ENCODE data around the gene FLRT2.

FLRT2 gene

DNA sequence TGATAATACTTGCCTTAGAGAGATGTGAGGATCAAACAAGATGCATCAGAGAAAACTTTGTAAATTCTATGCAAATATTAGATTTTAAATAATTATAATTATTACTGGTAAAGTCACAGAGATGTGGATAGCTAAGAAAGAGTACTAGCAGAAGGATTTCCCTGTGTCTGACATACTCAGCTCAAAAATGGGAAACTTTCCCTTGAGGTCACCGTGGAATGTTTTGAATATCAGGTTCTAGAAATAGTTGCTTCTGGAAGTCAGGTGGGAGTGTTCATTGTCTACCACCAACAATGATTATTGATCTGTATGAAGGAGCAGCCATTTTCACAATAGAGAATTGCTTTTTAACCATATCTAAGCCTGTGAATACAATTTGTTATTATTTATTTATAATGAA is 71.7 kb downstream of the FLRT2 start:
- DNase-seq: no peak

DNA sequence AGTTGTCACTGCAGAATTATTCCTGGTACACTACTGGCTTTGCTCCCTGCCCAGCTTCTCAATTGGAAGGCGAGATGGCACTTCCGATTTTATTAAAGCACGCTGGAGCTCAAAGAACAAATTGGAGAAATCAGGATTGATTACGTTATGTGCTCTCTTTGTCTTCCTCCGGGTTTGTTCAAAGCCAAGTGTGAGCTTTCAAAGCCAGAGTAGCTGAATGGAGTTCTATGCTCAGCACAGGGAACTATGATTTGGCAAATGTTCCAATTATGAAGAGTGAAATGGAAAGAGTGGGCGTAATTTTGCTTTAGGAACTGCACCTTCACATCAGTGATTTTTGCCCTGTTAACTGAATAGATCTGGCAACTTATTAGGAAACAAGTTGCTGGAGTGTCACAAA is 72.4 kb downstream of the FLRT2 start:
- no peak for DNase-seq

GRCh38 chr14:85604021-85604420 is 74.1 kb downstream of the FLRT2 start:
- DNase-seq: no peak

DNA sequence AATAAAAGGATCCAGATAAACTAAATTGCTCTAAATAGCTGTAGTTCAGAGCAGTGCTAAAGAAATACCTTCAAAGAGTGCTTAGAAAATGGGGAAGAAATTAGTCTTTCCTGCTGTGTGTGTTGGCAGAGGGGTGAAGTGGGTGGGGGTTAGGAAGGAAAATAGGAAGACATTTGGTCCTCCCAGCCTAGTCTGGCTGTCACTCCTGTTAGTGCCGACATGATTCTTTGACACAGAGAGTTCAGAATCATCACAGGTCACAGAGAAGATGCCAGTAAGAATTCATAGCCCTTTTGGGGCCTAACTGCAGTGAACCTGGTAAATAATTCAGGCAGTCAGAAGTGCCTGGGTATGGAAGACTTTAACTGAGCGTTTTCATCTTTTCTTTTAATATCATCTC is 74.8 kb downstream of the FLRT2 start:
- DNase-seq: no peak

- no peak for DNase-seq
Measured at GRCh38 chr14:85607651-85608081, 77.7 kb downstream of the FLRT2 start.

- no peak for DNase-seq
Measured at GRCh38 chr14:85613496-85613895, 83.6 kb downstream of the FLRT2 start.

- no peak for DNase-seq
Measured at GRCh38 chr14:85616386-85616885, 86.5 kb downstream of the FLRT2 start.

DNA sequence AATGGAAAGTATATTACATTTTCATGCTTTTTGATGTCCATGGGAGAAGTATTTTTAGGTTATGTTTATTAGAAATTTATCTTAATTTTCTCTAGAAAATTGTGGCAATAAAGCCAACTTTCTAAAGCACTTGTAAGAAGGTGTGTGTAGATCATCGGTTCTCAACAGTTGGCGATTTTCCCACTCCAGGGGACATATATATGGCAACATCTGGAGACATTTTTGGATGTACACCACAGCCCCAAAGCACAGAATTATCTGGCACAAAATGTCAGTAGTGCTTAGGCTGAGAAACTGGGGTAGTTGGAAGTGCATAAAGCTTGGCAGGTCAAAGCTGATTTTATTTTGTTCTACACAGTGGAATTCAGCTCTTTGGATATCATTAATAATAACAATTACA is 86.9 kb downstream of the FLRT2 start:
- no peak for DNase-seq

- DNase-seq: no peak
Measured at GRCh38 chr14:85617791-85618190, 87.8 kb downstream of the FLRT2 start.

- DNase-seq: no peak
Measured at GRCh38 chr14:85618390-85618789, 88.4 kb downstream of the FLRT2 start.

DNA sequence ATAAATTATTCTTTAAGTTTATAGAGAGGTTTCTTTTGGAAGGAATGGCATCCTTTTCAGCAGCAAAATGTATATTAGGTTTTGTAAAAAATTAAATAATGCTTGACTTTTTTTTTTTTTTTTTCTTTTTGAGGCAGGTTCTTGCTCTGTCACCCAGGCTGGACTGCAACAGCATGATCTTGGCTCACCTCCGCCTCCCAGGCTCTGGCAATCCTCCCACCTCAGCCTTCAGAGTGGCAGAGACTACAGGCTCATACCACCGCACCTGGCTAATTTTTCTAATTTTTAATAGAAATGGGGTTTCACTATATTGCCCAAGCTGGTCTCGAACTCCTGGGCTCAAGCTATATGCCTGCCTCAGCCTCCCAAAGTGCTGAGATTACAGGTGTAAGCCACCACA is 89.0 kb downstream of the FLRT2 start:
- no peak for DNase-seq

DNA sequence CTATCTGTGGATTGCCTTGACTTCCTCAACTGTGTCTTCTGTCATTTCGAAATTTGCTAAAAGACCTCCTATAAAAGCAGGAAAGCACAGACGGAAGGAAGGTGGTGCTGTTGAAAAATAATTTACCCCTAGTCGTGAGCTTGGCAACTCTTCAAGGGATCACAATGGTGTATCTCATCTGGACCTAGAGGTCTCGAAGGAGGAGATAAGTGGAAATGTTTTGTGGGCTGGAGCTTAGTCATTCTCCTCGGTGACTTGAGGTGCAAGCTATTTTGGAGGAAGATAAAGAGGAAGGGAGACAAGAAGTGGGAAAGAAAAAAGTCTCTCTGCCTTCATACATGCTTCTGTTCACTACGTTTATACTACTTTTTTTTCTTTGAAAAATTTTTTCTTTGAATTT is 89.9 kb downstream of the FLRT2 start:
- no peak for DNase-seq

GRCh38 chr14:85620947-85621346 is 91.0 kb downstream of the FLRT2 start:
- DNase-seq: no peak

DNA sequence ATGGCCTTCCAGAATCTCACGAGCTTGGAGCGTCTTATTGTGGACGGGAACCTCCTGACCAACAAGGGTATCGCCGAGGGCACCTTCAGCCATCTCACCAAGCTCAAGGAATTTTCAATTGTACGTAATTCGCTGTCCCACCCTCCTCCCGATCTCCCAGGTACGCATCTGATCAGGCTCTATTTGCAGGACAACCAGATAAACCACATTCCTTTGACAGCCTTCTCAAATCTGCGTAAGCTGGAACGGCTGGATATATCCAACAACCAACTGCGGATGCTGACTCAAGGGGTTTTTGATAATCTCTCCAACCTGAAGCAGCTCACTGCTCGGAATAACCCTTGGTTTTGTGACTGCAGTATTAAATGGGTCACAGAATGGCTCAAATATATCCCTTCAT is 92.2 kb downstream of the FLRT2 start:
- DNase-seq: no peak

- DNase-seq: no peak
Measured at GRCh38 chr14:85622986-85623685, 93.2 kb downstream of the FLRT2 start.

GRCh38 chr14:85625925-85626585 is 96.1 kb downstream of the FLRT2 start:
- DNase-seq: no peak

DNA sequence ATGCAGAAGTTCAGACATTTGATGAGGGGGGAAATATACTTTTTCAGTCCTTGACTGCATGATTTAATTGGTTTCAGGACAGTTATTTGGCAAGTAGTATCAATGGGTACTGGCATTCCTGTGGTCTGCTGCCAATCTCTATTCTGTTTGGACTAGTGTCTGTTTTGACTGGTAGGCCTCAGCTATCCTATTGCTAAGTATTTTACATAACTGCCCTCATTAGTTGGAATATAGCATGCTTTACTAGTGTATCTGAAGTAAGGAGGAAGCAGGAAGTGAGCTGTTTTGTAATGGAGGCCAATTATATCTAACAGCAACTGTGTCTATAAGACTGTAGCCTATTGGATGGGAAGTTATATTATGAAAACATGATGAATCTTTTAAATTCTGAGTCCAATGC is 104.3 kb downstream of the FLRT2 start:
- DNase-seq: no peak

DNA sequence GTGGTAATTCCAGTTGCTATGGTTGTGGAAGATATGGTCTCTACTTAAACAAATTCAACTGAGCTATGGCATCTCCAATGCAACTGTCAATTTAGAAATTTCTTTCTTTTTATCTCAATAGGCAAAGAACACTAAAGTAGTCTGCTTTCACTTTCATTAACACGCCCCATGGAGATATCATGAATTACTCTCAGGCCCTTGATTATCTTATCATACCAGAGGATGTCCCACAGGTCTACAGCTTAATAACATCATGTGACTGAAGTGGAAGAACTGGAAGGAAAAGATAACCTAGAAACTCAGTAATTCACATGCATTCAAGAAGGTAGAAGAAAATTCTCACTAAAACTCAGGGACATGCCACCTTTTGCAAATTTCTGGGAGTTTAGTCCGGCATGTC is 114.3 kb downstream of the FLRT2 start:
- DNase-seq: no peak

DNA sequence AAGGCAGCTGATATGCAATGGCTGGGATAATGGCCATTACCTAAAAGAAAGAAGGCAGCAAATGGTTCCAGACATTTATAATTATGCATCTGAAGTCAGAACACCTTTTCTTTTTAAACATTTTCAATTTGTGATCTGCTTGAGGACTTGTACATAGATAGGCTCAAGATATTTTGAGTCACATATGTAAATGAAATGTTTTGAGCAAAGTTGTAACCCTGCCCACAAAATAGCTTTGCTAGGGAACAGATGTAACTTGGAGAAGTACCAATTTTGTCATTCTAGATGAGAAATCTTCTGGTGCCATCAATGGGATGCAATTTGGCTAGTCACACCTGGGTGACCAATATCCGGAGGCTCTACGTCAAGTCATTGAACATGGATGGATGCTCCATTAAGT is 123.1 kb downstream of the FLRT2 start:
- no peak for DNase-seq

DNA sequence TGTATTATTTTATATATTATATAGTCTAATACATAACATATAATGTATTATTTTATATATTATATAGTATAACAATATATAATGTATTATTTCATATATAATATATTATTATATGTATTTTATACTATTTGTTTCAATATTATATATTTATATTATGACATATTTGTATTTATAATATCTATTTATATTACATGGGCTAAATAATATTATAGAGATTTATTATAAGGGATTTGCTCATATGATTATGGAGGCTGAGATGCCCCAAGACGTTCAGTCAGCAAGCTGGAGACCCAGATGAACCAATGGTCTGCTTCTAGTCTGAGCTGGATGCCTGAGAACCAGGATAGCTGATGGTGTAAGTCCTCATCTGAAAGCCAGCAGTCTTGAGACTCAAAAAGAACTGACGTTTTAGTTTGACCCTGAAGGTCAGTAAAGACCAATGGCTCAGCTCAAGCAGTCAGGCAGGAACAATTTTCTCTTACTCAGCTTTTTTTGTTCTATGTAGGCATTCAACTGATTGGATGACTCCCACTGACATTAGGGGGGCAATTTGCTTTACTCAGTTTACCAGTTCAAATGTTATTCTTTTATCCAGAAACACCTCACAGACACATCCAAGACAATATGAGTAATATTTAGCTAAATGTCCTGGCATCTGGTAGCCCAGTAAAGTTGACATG is 130.4 kb downstream of the FLRT2 start:
- DNase-seq: no peak

- no peak for DNase-seq
Measured at GRCh38 chr14:85662096-85662495, 132.2 kb downstream of the FLRT2 start.

DNA sequence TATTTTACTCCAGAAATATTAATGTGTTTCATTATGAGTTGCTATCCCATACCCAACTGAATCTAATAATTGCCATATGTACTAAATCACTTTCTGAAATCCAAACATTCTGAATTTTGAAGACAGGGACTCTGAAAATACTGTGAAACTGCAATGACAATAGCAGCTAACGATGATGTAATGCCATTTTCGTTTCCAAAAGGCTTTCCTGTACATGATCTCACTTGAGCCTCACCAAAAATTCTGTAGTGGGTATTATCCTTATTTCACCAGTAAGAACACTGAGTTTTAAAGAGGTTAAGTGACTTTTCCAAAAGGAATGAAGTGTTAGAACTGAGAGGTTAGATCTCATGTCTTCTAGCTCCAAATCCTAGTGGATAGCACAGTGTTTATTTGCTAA is 133.3 kb downstream of the FLRT2 start:
- no peak for DNase-seq

DNA sequence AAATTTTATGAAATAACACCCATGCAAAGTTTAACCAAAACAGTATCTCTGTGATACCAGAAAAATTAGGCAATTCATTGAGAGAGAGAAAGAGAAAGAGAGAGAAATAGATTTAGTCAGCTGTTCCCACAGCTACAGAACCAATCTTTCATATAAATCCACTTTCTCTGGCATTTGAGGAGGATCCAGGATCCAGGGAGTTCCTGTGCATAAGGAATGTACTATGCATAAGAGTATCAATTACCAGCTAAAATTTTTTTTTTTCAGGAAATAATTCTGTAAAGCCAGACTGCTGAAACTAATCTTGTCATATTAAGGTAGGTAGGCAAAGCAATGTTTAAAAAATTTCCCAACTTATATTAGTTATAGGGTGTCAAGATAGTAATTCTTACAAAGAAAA is 133.7 kb downstream of the FLRT2 start:
- DNase-seq: no peak

DNA sequence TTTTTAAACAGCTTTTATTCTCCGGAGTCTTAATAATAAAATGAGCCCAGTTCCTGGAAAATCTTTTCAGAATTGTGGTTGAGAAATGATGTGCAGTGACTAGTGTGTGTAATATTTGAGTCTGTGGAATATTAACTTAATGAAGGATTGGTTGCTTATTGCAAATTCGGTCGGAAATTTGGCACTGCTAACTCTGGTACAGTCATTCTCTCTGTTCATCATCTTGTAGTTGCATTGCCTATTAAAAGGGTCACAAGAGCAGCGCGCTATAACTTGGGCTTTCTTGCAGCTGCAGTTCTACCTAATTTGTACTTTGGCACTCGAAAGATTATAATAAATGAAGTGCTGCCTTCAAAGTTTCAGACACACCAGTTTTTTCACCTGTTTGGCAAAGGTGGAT is 146.0 kb downstream of the FLRT2 start:
- DNase-seq: no peak

Measured in activated CD4-positive, CD25-positive, alpha-beta regulatory T cell (primary cell).